Astrocyte (in vitro differentiated cells and primary cell): ENCODE data around the gene TOPORS.
"Not testable (repeated sequence)": the region's sequence is repeated elsewhere in the genome, so short reads cannot be mapped to it uniquely, and the experiment has no call there.

Experiments used
- EZH2 ChIP-seq: IDR thresholded peaks from 2 replicates; pipeline ENCODE4 v1.6.1; 2012; ENCODE audit warnings: mild to moderate bottlenecking, low read length, inconsistent platforms; ENCODE audit not compliant: insufficient read depth
- TF ChIP-seq, protein P1 (sequence below): IDR thresholded peaks from 2 replicates; pipeline ENCODE4 v1.5.1; 2011; ENCODE audit warnings: low read depth, mild to moderate bottlenecking, inconsistent platforms, low read length, moderate library complexity; ENCODE audit not compliant: insufficient read depth

DNA sequence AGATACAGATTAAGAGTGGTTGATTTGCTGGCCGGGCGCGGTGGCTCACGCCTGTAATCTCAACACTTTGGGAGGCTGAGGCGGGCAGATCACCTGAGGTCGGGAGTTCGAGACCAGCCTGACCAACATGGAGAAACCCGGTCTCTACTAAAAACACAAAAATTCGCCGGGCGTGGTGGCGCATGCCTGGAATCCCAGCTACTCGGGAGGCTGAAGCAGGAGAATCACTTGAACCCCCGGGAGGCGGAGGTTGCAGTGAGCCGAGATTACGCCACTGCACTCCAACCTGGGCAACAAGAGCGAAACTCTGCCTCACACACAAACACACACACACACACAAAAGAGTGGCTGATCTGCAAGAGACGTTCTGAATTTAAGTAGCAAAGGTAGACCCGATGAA, 4.2 kb downstream of the TOPORS start:
- TF ChIP-seq, protein P1, sequence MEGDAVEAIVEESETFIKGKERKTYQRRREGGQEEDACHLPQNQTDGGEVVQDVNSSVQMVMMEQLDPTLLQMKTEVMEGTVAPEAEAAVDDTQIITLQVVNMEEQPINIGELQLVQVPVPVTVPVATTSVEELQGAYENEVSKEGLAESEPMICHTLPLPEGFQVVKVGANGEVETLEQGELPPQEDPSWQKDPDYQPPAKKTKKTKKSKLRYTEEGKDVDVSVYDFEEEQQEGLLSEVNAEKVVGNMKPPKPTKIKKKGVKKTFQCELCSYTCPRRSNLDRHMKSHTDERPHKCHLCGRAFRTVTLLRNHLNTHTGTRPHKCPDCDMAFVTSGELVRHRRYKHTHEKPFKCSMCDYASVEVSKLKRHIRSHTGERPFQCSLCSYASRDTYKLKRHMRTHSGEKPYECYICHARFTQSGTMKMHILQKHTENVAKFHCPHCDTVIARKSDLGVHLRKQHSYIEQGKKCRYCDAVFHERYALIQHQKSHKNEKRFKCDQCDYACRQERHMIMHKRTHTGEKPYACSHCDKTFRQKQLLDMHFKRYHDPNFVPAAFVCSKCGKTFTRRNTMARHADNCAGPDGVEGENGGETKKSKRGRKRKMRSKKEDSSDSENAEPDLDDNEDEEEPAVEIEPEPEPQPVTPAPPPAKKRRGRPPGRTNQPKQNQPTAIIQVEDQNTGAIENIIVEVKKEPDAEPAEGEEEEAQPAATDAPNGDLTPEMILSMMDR = not testable (repeated sequence)
- TF ChIP-seq EZH2 = not testable (repeated sequence)
